ENCODE results near the gene UGT1A3.
"Not testable (repeated sequence)": the region's sequence is repeated elsewhere in the genome, so short reads cannot be mapped to it uniquely, and the experiment has no call there.

The UGT1A3 gene

GRCh38 chr2:233714121-233714520 is 14.7 kb upstream of the UGT1A3 start:
- TF ChIP-seq, protein P1, sequence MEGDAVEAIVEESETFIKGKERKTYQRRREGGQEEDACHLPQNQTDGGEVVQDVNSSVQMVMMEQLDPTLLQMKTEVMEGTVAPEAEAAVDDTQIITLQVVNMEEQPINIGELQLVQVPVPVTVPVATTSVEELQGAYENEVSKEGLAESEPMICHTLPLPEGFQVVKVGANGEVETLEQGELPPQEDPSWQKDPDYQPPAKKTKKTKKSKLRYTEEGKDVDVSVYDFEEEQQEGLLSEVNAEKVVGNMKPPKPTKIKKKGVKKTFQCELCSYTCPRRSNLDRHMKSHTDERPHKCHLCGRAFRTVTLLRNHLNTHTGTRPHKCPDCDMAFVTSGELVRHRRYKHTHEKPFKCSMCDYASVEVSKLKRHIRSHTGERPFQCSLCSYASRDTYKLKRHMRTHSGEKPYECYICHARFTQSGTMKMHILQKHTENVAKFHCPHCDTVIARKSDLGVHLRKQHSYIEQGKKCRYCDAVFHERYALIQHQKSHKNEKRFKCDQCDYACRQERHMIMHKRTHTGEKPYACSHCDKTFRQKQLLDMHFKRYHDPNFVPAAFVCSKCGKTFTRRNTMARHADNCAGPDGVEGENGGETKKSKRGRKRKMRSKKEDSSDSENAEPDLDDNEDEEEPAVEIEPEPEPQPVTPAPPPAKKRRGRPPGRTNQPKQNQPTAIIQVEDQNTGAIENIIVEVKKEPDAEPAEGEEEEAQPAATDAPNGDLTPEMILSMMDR (IDR thresholded peaks at IDR 0.05; ENCODE audit: control extremely low read depth, extremely low read depth, low read depth, missing control alignments) = no peak
- DNase-seq (ENCODE audit: extremely low spot score) = no peak
- ChIA-PET POLR2A (no interaction called here), CTCF (no interaction called here)

GRCh38 chr2:233718552-233718951 is 10.3 kb upstream of the UGT1A3 start, which contains the start of gene UGT1A4:
Gene UGT1A4, plus strand, starts transcription at chr2:233718736. Its CDS starts 85 bp downstream, at chr2:233718821.
- TF ChIP-seq, protein P1 (IDR thresholded peaks at IDR 0.05; ENCODE audit: control extremely low read depth, extremely low read depth, low read depth, missing control alignments) = no peak
- no peak for DNase-seq (ENCODE audit: extremely low spot score)
- CTCF ChIA-PET = interaction anchor here (1.0 kb wide), 1 partner anchor 22 kb away, joined by 3 read pairs; no protein-coding TSS in a partner anchor
- POLR2A ChIA-PET = no interaction called here

- CTCF ChIA-PET = interaction anchor here (0.7 to 1.3 kb wide), 2 partner anchors 10 to 25 kb away, joined by 3 to 4 read pairs; no protein-coding TSS in a partner anchor
- POLR2A ChIA-PET; DNase-seq (ENCODE audit: extremely low spot score): not testable (repeated sequence)
These were observed 8.2 kb downstream of the UGT1A3 start for GRCh38 chr2:233736868-233737653.

- CTCF ChIA-PET = interaction anchor here (0.8 to 2.5 kb wide), 3 partner anchors 12 to 25 kb away, joined by 3 to 7 read pairs (median 3); partner anchors contain the start of gene UGT1A4
These were observed 12.0 kb downstream of the UGT1A3 start for GRCh38 chr2:233740870-233741269.

DNA sequence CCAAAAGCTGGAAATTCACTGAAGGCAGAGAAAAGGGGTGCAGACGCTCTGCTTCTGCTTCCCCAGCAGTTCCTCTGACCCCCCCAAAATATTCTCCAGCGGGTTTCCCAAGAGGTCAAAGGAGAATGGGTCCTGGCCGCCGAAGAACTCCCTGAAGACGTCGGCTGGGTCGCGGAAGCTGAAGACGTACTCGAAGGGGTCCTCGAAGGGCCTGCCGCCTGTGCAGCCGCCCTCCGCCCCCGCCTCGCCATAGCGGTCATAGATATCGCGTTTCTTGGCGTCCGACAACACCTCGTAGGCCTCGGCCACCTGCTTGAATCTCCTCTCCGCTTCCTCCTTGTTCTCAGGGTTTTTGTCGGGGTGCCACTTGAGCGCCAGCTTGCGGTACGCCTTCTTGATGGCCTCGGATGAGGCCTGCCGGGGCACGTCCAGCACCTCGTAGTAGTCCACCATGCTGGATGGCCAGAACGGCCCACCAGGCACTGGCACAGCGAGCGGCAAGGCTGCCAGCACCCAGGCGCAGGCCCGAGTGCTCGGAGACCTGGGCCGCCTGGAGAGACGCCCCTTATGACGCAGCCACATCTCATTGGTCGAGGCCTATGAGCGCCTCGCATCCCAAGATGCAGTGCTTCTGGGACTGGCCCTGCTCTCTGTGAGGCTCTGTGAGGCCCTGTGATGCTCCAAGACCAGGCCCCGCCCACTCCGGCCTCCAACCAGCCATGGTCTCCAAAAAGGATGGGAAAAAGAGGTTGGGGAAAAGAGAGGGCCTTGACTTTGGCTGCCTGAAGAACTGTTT is 14.8 kb downstream of the UGT1A3 start:
- TF ChIP-seq, protein P1 (IDR thresholded peaks at IDR 0.05; ENCODE audit: control extremely low read depth, extremely low read depth, low read depth, missing control alignments) = no peak
- DNase-seq (ENCODE audit: extremely low spot score) = no peak
- POLR2A ChIA-PET = no interaction called here
- CTCF ChIA-PET = no interaction called here

More at GRCh38 chr2:233740870-233741269, 12.0 kb downstream of the UGT1A3 start:
- DNase-seq (ENCODE audit: extremely low spot score) = no peak
- TF ChIP-seq, protein P1 (IDR thresholded peaks at IDR 0.05; ENCODE audit: control extremely low read depth, extremely low read depth, low read depth, missing control alignments) = no peak
- POLR2A ChIA-PET = no interaction called here

- no peak for DNase-seq (ENCODE audit: extremely low spot score)
- CTCF ChIA-PET = no interaction called here
- TF ChIP-seq, protein P1 (IDR thresholded peaks at IDR 0.05; ENCODE audit: control extremely low read depth, extremely low read depth, low read depth, missing control alignments) = no peak
These were observed 16.4 kb downstream of the UGT1A3 start for GRCh38 chr2:233745073-233745755.

DNA sequence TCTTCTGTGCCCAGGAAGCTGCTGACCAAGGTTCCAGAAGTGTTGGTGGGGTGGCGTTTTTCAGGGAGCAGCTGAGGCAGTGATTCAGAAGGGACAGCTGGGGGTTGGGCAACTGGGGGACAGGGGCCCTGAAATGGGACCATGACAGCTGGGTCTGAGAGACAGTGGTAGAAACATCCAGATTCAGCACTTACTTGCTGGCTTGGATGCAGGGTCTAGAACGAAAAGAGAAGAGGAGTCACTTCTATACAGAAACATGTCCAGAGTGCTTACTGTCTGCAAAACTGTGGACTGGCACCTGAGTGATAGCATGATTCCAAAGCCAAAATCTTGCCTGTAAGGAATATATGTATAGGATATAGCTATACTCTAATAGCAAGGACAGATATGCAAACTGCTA is 17.0 kb downstream of the UGT1A3 start:
- not testable (repeated sequence) for DNase-seq (ENCODE audit: extremely low spot score)

More at GRCh38 chr2:233745073-233745755, 16.4 kb downstream of the UGT1A3 start:
- POLR2A ChIA-PET = no interaction called here

More for the DNA sequence above, 17.0 kb downstream of the UGT1A3 start:
- POLR2A ChIA-PET = not testable (repeated sequence)
- CTCF ChIA-PET = interaction anchor here (1.3 kb wide), 1 partner anchor 34 kb away, joined by 3 read pairs; no protein-coding TSS in a partner anchor
